ENCODE measurements around the gene LOC101059915.

LOC101059915 gene

DNA sequence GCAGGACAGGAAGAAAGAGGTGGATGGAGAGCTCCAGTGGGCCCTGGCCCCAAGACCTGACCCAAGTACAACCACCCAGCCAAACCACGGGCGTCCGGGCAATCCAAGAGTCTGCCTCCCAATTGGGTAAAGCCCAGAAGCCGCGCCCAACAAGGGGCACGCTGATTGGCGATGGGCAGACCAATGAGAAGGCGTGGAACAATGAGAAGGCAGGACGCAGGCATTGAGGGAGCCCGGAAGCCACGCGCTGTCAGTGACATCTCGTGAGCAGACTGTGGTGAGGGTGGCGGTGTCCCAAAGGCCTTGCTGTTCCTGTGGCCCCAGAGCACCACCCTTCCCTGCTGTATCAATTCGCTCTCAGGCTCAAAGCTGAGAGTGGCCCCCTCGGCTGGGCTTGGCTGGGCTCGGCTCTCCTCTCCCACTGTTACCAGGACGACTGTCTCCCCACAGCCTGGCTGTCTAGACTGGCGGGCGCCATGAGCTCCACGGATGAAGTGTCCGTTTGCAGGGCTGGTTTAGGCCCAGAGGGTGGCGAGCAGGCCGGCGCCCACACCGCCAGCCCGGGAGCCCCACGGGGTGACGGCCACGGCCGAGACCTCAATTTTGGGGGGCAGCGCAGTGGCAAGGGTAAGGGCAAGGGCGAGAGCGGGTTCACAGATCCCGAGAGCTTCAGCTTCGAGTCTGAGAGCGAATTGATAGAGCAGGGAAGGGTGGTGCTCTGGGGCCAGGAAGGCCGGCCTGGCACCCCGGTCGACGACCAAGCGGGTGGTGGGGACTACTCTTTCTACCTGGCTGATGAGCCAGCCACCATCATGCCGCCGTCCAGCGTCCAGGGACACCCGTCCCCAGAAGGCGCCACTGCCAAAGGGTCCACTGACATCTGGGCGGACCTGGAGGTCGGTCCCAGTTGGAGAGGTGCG is at the start of gene LOC101059915:
TSS of gene LOC101059915 (plus strand) at position 219 of the 920 bp plus-strand sequence.
- no peak for DNase-seq

DNA sequence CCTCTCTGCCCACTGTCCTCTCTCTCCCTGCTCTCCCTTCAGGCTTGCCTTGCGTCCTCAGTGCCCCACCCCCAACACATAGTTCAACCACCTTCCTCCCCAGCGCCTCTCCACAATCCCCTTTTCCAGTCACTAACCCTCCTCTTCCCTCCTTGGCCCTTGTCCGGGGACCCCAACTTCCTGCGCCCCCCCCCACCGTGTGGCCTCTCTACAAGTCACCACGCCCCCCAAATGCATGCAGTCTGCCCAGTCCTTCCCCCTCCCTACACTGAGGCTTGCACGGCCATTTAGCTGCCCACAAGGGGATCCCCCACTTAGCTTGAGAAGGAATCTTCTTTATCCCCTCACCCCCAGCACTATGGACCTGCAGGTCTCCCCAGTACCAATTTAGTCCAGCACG is 49.6 kb upstream of the LOC101059915 start:
- no peak for DNase-seq

DNA sequence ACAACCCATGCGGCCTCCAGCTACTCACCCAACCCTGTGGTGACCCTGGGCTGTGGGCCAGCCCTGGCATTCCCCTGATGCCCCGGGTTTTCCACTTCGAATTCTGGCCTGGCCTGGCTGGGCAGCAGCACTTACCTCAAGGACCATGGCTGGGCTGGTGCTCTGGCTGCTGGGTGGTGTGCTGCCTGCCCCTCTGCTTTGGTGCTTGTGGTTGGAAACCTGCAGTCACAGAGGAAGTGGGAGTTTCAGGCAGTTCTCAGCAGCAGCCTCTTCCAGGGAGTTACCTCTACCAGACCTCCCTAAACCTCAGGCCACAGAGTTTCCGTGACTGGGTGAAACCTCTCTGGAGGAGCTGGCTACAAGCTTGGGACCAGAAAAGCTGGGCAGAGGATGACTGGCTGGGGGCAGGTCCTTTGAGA is 49.0 kb upstream of the LOC101059915 start, which contains the start of gene CXCR3:
TSS of gene CXCR3 (minus strand) at position 209 of the 419 bp plus-strand sequence. CDS start at position 147, 62 bp downstream.
- DNase-seq: no peak

DNA sequence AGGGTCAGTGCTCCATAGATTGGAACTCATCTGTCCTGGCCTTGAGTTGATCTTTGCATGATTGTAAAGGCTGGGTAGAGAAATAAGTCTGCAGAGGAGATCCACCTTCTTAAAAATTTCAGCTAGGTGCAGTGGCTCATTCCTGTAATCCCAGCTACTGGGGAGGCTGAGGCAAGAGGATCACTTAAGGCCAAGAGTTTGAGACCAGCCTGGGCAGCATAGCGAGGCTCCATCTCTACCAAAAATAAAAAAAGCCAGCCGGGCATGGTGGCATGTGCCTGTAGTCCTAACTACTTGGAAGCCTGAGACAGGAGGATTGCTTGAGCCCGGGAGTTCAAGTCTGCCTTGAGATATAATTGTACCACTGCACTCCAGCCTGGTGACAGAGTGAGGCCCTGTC is 48.6 kb upstream of the LOC101059915 start:
- no peak for DNase-seq

DNA sequence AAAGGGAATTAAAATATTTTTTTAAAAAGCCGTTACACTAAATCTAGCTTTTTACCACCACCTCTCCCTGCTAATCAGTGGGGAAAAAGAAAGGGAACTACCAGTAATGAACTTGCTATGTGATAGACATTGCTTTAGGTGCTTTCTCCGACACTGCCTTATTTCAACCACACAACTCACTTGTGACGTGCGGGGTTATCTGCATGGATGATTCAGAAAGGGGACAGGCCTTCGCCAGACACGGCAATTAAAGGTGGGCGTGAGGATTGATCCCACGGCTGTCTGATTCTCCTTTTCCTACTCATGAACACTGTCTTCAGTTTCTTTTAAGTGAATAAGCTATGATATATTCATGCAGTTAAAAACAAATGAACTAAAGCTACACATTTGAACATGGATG is 48.2 kb upstream of the LOC101059915 start:
- no peak for DNase-seq

DNA sequence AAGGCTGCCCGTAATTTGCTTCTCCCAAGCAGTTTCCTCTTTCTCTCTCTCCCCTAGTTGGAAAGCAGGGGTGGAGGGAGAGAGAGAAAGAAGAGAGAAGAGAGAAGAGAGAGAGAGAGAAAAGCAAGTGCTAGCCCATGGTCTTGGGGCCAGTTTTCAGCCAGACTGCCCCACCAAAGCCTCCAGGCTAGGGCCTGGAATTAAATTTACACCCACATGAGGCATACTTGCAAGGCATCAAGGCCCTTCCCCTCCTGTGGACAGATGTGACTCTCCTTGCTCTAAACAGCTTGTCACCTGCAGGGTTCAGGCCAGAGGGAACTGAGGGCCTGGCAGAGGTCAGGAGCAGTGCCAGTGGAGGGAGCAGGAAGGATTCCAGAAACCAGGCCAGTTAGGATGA is 47.4 kb upstream of the LOC101059915 start:
- no peak for DNase-seq

DNA sequence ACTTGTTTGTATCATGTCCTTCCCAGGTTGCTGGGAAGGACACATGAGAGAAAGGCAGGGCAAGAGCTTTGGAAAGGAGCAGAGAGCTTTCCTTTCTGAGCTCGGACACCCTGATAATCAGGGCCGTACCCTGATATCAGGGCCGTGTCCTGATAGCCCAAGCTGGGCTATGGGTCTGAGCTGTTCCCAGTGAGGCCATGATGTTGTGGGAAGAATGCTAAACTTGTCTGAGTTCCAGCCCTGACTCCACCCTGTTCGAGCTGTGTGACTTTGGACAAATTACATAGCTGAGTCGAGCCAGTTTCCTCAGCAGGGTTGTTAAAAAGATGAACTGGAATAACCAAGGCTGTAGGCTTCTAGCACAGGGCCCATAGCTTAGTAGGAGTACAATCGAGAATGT is 45.7 kb upstream of the LOC101059915 start:
- DNase-seq: no peak

DNA sequence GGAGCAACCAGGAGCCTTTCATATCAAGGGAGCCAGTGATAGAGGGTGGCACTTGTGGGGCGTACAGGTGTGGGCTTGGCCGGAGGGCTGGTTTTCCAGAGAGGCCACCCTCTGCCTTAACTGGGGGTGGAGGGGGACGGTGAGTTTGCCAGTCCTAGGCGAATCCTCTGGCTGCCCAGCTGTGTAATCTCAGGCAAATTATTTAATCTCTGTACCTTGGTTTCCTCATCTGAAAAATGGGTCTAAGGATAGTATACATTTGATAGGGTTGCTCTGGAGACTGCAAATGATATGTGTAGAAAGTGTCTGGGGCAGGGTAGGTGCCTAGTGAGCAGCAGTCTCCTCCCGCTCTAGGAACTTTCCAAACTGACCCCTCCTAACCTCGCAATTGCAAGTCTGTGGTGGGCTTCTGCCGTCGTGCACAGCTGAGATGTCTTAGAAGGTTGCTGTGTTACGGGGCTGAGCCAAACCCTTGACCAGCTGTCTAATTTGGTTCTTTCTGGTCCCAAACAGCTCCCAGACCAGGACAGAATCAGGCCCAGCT is 45.2 kb upstream of the LOC101059915 start:
- DNase-seq: no peak

DNA sequence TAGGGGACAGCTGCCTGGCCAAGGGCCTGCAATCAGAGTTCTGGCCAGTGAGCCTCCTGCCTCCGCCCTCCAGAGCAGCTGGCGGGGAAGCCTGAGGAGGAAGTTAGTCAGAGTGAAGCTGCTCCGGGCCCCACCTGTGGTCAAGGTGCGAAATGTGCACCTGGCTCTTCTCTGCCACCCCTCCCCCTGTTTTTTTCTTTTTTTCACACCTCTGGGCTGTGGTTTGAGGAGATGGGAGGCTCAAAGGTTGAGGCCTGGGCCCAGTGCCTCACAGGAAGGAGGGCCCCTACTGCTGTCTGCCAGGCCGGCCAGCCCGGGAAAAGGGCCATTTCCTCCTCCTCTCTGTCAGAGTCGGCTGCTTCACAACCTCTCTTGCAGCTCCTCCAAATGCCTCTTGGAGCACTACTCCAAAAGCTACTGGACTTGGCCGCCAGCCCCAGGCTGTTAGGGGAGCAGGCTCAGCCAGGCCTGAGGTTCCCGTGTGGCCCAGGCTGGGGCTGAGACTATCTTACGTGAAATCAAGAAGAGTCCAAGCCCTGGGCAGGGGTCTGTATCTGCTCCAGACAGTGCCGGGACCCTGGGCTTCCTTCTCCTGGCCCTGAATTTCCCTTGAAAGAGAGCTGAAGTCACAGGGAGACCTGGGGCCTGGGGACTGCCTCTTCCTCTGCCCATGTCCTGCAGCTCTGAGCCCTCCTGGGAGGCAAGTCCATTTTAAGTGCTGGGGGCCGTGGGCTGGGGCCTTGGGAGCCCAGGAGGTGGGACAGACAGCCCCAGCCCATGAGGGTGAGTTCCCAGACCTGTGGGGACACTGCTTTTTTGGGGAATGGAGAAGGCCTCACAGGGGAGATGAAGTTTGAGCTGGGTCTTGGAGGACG is 44.5 kb upstream of the LOC101059915 start:
- DNase-seq: no peak

DNA sequence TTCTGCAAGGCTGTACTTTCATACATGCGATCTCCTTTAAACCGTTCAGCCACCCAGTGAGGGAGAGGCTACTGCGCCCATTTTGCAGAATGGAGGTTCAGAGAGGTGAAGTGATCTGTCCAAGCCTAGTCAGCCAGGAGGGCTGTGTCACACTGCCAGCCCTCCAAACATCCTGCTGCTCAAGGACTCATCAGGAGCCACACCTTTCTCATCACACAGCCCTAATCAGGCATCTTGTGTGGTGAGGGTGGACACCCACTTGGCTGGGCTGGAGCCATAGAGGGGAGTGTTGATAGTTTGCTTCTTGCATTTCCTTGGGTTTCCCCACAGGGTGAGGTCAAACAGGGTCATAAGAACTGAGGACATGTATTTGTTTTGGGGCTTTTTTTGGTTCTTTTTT is 43.6 kb upstream of the LOC101059915 start:
- DNase-seq: no peak

DNA sequence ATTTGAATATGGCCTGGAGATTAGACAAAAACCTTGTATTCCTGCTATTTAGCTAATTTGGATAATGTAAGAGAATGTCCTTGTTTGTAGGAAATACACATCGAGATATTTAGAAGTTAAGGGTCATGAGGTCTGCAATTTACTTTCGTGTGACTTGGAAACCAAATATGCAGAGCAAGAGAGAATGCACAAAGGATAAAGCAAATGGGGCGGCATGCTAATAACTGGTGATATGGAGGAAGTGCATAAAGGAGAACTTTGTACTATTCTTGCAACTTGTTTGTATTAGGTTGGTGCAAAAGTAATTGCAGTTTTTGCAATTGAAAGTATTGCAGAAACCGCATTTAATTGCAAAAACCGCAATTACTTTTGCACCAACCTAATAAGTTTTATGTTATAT is 41.9 kb upstream of the LOC101059915 start:
- DNase-seq: no peak

DNA sequence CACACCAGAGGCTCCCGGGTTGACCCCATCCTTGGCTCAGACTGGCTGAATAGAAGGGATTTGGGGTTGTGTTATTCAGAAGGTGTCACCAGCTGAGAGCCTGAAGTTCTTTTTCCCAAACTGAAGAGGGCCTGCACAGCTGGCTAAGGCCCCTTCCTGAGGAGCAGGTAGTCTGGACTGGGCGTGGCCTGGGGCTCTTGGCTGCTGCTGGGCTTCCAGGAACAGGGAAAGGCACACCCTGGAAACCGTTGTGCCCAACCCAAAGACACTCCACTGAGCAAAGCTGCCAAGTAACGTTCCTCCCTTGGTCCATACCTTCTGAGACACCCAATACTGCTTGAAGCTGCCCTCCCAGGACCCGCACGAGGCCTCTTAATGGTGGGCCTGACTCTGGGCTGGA is 40.8 kb upstream of the LOC101059915 start:
- DNase-seq: no peak

DNA sequence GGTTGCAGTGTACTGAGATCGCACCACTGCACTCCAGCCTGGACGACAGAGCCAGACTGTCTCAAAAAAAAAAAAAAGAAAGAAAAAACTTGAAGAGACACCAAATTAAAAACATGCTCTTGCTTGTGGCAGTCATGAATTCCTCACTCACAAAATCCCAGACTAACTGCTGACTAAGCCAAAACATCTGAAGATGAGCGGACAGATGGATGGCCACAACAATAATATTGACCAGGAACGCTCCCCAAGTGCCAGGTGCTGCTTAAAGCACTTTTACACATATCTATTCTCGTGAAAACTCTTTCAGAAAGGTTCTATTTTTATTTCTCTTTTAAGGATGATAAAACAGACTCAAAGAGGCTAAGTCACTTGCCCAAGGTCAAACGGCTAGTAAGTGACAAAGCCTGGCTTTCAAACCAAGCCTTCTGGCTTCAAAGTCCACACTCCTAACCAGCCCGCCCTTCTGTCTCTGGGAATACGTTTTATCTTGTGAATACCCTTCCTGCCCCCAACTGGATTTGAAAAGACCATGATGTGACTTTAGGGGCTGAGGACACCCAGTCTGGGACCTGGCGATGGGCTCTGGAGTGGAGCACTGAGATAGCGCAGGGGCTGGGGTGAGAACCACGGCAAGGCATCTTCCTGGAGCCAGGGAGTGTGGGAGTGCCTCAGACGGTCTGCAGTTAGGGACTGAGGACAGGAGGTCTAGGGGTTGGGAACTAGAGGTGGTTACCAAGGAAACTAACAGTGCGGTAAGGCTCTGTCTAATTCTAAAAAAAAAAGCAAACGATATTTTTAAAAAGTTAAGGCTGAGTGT is 39.5 kb upstream of the LOC101059915 start:
- DNase-seq: no peak

DNA sequence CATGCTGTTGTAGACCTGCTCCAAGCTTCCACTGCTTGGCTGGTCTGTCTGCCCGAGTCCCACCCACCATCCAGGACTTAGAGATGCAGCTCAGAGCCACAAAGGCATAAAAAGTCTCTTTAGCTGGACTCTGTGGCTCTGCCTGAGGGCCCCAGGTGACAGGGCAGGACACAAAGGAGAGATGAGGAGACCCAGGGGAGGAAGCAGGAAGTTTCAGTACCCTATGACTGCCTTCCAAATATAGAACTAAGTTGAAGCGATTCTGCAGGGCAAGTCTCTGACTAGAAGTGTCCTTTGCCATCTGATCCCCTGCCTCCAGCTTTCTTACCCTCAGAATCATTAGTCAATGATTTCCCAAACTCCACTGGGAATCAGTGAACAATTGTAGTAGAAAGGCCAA is 37.9 kb upstream of the LOC101059915 start:
- no peak for DNase-seq

DNA sequence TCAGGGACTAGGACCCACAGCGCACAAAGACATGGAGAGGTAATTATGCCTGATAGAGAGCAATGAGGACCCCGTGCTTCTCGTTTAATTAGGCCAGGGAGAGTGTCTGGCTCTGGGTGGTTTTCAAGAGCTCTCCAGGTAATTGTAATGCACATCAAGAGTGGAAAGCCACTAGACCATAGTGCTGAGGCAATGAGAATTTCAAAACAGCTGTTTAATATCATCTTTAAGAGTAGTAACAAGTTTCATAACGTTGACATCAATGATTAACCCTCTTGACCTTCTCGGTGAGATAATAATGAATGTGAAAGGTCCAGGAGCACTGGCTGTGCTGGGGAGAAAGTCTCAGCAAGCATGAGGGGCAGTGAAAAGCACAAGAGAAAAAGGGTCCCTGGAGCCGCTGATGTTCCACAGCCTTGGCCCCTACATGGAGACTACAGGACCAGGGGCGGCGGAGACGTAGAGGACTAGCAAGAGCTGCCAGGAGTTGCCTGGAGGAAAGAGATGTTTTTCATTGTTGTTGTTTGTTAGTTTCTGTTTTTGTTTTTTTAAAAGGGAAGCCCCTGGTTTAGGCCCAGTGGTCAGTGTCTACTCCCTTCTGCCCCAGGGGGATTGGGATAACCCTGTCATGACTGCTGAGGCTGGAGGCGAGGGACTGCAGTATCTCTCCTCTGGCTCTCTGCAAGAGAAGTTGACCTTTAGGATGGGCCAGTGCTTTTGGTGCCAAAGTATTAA is 34.3 kb upstream of the LOC101059915 start:
- DNase-seq: no peak

DNA sequence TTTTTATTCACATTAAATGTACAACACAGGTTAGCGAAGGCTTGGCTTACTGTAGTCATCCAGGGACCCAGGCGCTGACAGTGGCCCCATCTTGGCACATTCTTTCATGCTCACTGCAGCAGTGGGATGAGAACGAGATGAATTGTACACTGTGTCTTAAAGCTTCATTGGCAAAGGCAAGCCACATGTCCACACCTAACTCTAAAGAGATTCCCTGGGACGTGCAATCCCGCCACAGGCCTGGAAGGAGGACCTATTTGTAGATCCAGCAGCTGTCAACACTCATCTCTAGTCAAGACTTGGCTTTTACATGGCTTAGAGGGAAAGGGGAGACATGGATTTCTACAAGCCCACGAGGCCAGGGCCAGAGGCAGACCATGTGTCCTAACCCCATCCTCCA is 33.0 kb upstream of the LOC101059915 start:
- DNase-seq: no peak

DNA sequence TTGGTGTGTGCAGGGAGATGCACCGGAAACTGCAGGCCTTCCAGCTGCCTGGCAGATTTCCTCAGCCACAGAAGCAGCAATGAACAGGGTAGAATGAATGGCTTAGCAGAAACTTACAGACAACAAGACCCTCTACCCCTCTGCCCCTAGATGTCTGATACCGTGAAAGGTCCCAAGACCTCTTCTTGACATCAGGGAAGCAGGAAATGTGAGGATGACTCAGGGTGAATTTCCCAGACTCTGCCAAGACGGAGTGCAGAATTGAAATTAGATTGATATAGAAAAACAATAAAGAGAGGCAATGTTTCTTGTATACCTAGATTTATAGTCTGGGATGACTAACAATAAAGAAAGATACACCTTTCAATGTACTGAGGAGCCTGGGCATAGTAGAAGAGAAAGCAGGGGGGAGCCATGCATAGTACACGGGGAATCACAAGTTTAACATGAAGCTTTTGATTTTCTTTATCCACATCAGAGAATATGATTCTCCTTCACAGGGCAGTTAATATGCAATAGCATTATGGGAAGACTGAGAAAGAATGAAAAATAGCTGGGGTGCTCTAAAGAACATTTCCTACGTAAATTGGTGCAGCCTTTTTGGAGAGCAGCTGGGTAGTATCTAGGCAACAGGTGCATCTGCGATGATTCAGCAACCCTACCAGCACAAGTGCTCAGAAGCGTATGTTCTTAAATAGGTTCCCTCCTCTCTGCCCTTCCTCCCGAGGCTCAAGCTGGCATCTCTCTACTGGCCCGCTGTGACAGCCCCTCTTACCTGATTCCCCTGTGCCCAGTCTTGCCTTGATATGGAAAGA is 30.7 kb upstream of the LOC101059915 start:
- no peak for DNase-seq

DNA sequence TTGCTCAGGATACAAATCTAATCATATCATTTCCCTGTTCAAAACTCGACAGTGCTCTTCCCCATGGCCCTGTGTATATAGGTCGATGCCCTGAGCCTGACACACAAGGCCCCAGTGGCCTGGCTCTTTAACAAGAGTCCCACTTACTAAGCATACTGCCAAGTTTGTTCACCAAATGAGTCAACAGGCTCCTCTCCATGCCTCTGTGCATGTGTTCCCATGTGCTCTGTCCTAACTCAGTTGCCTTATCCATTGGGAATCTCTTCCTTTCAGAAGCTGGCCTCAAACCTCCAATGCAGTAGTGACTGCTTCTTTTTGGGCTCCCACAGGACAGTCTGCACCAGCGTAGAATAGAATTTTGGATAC is 30.1 kb upstream of the LOC101059915 start:
- no peak for DNase-seq

DNA sequence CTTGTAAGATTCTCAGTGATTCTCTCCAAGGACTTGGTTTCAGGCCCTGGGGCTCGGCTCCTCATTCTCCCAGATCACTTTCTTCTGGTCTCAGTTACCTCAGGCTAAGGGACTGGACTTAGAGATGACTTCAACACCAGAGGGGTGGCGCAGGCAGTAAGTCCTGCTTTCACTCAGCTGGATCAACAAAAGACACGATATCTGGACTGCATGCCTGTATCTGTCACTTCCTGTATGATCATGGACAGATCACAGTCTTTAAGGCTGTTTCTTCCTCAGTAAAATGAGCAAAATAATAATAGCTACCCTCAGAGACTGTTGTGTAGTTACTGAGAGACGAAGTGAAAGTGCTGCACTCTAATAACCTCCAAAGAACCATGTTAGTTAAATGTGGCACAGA is 29.5 kb upstream of the LOC101059915 start:
- no peak for DNase-seq

DNA sequence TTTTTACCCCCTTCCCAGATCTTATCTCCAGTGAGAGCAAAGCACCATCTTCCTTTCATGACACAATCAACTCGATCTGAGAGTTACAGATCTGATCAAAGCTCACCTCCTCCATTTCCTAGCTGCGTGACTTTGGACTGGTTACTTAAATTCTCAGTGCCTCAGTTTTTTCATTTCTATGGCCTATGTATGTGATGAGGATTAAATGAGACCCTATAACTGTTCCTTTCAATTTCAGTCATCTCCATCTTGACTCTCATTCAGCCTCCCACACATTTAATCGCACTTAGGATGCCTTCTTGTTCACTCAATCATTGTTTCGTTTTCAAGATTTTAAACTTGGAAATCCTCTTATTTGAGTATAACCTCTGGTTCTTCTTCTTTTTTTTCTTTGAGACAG is 28.9 kb upstream of the LOC101059915 start:
- no peak for DNase-seq

DNA sequence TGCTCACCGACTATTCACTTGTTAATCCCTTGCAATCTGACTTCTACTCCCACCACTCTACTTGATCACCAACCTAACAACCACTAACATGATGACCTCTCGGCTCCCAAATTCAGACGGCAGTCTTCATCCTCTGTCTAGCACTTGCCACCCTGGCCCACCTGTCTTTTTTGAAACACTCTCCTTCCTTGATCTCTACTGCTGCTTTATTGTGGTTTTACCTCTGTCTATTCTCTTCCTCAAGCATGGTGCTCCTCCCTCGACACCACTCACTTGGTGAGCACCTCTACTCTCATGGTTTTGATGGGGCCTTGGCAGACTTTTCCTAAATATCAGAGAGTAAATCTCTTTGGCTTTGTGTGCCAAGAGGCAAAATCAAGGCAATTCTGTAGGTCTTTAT is 27.3 kb upstream of the LOC101059915 start:
- DNase-seq: no peak

Data from NCI-H1694 treated with DMSO at 0.1 percent for 48 hours (cell line).